SK-N-MC (cell line): ENCODE results near the gene PRKN.

Source experiments
- DNase-seq: peaks from one replicate; pipeline ENCODE4 v3.0.0-alpha.2; 2011; ENCODE audit warnings: low read depth, low spot score
- H3K27ac ChIP-seq: fragments of 200-600 bp; sonication (generic); 2 replicates; pipeline ENCODE4 v1.5.1; 2016; ENCODE audit warnings: mixed run types
- H3K36me3 ChIP-seq: fragments of 200-600 bp; sonication (generic); 2 replicates; pipeline ENCODE4 v1.6.1; 2017; ENCODE audit warnings: antibody characterized with exemption, low read length, mixed read lengths; ENCODE audit not compliant: insufficient read depth
- H3K4me3 ChIP-seq: fragments of 200-600 bp; sonication (generic); 2 replicates; pipeline ENCODE4 v1.5.1; 2016
- H3K9ac ChIP-seq: fragments of 200-600 bp; sonication (generic); 2 replicates; pipeline ENCODE4 v1.8.0; 2017; ENCODE audit warnings: mixed run types, mixed read lengths; ENCODE audit not compliant: insufficient read length
- H3K9me3 ChIP-seq: fragments of 200-600 bp; sonication (generic); 2 replicates; pipeline ENCODE4 v1.6.1; 2017; ENCODE audit warnings: low read depth, mild to moderate bottlenecking, antibody characterized with exemption, low read length, moderate library complexity, mixed read lengths
- EZH2 ChIP-seq: fragments of 200-600 bp; sonication (generic); IDR thresholded peaks from one replicate; pipeline ENCODE4 v1.6.1; 2017; ENCODE audit warnings: antibody characterized with exemption
- FOXP2 ChIP-seq: optimal IDR thresholded peaks from 2 replicates; pipeline ENCODE3; 2011; ENCODE audit warnings: mild to moderate bottlenecking, moderate library complexity; ENCODE audit not compliant: insufficient read depth; ENCODE audit errors: extremely low read length, control extremely low read depth
- POLR2AphosphoS5 ChIP-seq: IDR thresholded peaks from 2 replicates; pipeline ENCODE4 v1.6.1; 2012; ENCODE audit warnings: mild to moderate bottlenecking, low read depth, low read length, borderline replicate concordance

The PRKN gene

DNA sequence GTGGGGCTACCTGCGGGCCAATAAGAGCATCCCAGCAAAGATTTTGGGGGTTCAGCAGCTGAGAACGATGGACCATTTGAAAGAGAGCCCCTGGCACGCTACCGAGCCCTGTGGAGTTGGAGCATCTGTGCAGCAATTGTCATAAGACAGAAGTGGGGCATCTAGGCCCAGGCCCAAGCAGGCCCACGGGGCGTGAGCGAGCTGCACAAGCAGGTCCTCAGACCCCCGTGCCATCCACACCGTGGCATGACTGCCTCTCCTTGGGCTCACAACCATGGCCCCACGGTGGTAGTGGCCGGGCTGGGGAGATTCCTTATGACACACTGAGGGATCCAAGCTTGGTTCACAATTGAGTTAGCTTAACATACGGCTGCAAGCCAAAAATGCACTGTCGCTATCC lies 1350.5 kb downstream of the PRKN start:
- TF ChIP-seq POLR2AphosphoS5, result no peak
- TF ChIP-seq FOXP2, result no peak
- TF ChIP-seq EZH2, result no peak
- Histone ChIP-seq H3K4me3 (no peak overlapping the region), H3K27ac (no peak overlapping the region), H3K9ac (no peak overlapping the region), H3K36me3 (no peaks in the 10 kb centered on the region), H3K9me3 (no peaks in the 10 kb centered on the region)
- DNase-seq, result no peak

DNA sequence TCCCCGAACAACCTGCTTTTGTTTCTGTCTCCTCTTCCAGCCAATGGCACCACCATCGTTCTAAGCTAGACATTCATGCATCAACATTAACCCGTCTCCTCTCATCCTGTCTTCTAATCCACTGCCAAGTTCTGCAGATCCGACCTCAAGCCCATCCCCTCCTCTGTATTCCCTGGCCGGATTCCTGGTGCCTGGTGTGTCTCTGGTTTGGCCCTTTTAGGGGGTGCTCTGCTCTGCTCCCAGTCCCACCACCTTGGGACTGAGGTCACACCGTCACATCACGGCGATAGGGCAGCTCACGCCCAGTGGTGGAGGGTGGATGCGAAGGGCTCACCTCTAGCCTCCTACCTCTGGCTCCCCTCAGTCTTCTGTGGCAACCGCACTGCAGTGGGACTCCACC lies 1351.2 kb downstream of the PRKN start:
- TF ChIP-seq POLR2AphosphoS5, result no peak
- TF ChIP-seq EZH2, result no peak
- no peak for TF ChIP-seq FOXP2
- no peaks in the 10 kb centered on the region for H3K9me3 ChIP-seq
- H3K36me3 ChIP-seq, result no peaks in the 10 kb centered on the region
- H3K9ac ChIP-seq, result no peak overlapping the region
- H3K4me3 ChIP-seq, result no peak overlapping the region
- no peak for DNase-seq
- no peak overlapping the region for H3K27ac ChIP-seq

DNA sequence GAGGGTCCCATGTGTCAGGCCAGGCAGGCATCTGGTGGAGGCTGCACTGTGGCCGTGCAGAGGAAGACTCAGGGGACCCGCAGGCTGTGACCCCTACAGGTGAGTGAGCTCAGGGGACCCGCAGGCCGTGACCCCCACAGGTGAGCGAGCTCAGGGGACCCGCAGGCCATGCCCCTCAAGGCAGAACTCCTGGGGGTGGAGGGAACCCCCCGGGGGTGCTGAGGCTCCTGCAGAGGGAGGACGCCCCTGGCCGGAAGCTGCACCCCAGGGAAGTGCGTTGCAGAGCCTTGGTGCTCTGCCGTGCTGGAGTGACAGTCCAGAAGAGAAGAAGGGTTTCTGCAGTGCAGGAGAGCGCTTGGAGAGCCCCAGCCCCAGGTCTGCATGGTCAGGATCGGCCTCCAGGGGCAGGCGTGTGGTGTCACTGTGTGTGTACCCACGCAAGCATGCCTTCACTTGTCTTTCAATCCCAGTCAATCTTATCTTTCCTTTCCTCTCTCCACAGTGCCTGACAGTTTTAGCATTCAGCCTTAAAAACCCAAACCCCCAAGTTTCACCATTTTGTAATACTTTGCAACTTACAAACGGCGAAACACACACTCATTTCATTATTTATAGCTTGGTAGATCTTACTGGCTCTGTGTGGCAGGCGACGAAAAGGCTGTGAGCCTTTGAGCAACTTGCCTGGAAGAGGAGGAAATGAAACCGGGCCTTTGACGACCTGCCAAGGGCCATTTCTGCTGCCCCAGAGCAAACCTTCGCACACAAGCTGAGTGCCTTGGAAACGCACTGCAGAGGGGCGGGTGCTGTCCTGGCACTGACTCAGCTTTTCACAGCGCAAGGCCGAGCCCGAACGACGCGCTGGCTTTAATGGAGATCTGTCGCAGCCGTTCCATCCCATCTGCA lies 1352.3 kb downstream of the PRKN start:
- Histone ChIP-seq H3K4me3 (no peak overlapping the region), H3K27ac (no peak overlapping the region), H3K36me3 (no peaks in the 10 kb centered on the region), H3K9me3 (no peaks in the 10 kb centered on the region), H3K9ac (no peak overlapping the region)
- no peak for DNase-seq
- TF ChIP-seq FOXP2, result no peak
- TF ChIP-seq POLR2AphosphoS5, result no peak
- no peak for TF ChIP-seq EZH2

DNA sequence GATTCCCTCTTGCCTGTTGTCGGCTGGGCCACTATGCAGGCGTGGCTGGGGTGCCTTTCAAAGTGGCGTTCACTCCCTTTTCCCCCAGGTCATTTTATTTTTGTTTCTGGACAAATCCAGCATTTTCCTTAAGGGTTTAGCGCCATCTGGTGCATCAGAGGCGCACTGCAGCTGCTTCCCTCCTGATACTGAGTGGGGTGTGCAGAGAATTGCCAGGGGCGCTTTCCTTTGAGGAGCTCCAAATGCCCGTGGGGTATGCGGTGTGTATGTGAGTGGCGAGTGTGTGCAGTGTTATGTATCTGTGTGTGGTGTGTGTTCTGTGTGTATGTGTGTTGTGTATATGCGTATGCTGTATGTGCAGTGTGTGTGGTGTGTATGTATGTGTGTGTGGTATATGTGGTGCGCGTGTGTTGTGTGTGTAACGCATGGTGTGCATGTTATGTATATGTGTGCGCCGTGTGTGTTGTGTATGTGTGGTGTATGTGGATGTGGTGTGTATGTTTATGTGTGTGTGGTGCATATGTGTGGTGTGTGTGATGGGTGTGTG lies 1353.6 kb downstream of the PRKN start:
- H3K36me3 ChIP-seq, result no peaks in the 10 kb centered on the region
- no peak overlapping the region for H3K4me3 ChIP-seq
- DNase-seq, result no peak
- H3K27ac ChIP-seq, result no peak overlapping the region
- H3K9me3 ChIP-seq, result no peaks in the 10 kb centered on the region
- H3K9ac ChIP-seq, result no peak overlapping the region
- TF ChIP-seq EZH2, result no peak
- no peak for TF ChIP-seq FOXP2
- no peak for TF ChIP-seq POLR2AphosphoS5

DNA sequence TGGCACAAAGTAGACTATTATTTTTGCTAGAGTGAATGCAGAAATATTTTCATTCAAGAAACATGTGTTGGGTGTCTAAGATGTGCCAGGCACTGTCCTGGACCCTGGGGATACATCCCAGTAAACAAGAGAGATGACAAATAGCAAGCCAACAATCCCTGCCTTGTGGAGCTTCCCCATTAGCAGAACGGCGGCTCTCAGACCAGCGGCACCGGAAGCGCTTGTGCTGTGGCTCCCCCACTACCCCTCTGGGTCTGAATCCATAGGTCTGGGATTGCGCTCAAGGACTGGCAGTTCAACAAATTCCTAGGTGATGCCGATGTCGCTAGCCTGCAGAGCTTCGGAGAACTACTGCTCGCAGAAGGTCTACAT lies 1355.2 kb downstream of the PRKN start:
- no peak for DNase-seq
- TF ChIP-seq POLR2AphosphoS5 (no peak), FOXP2 (no peak), EZH2 (no peak)
- Histone ChIP-seq H3K4me3 (no peak overlapping the region), H3K36me3 (no peaks in the 10 kb centered on the region), H3K9ac (no peak overlapping the region), H3K9me3 (no peaks in the 10 kb centered on the region), H3K27ac (no peak overlapping the region)

DNA sequence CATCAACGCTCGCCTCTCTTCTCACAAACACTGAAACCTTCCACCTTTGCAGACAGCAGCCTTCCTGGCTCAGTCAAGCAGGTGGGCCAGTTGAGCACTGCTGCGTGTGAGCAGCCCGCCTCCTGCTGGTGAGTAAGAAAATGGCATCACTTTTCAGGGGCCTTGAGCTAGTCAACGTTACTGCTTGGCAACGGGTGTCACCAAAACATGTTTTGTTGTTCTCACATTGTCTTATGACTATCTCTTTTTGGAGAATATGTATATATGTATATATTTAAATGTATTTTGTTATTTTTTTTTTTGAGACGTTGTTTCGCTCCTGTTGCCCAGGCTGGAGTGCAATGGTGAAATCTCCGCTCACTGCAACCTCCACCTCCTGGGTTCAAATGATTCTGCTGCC lies 1356.7 kb downstream of the PRKN start:
- Histone ChIP-seq H3K9ac (no peak overlapping the region), H3K9me3 (no peaks in the 10 kb centered on the region), H3K27ac (no peak overlapping the region), H3K4me3 (no peak overlapping the region), H3K36me3 (no peaks in the 10 kb centered on the region)
- no peak for DNase-seq
- TF ChIP-seq EZH2 (no peak), POLR2AphosphoS5 (no peak), FOXP2 (no peak)

DNA sequence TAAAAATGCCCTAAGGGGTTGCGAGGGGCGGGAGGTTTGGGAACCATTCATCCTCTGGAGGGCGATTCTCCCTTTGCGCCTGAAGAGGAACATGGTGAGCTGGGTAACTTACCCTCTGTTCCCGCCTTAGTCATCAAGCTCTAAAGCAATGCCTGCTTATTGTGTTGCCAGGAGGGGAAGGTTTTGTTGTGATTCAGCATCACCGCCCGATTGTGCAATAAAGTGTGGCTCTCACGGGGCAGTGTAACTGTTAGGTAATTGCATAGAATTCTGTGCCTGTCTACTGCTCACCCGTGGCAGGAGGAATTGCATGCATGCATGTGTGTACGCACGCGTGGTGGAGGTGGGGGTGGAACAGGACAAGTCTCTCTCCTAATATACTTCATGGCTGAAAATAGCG lies 1358.2 kb downstream of the PRKN start:
- no peak overlapping the region for H3K9ac ChIP-seq
- DNase-seq, result no peak
- no peak for TF ChIP-seq POLR2AphosphoS5
- no peak for TF ChIP-seq FOXP2
- TF ChIP-seq EZH2, result no peak
- no peak overlapping the region for H3K27ac ChIP-seq
- H3K36me3 ChIP-seq, result no peaks in the 10 kb centered on the region
- no peaks in the 10 kb centered on the region for H3K9me3 ChIP-seq
- H3K4me3 ChIP-seq, result no peak overlapping the region

DNA sequence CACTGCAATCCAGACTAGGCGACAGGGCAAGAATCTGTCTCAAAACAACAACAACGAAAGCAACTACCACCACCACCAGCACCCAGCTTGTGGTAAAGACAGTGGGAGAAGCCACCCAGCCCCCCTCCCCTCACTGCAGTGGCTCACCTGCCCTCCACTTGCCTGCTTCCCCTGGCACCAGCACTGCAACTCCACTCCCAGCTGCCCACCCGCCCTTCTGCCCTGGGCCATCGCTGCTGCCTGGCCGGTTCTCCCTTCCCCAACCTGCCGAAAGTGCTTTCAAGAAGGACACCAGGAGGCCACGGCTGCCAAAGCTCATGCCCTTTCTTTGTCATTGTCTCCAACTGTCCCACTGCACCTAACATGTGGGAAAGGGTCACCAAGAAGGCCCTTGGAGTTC lies 1359.1 kb downstream of the PRKN start:
- H3K9ac ChIP-seq, result no peak overlapping the region
- H3K36me3 ChIP-seq, result no peaks in the 10 kb centered on the region
- TF ChIP-seq FOXP2, result no peak
- DNase-seq, result no peak
- no peak overlapping the region for H3K4me3 ChIP-seq
- no peaks in the 10 kb centered on the region for H3K9me3 ChIP-seq
- no peak overlapping the region for H3K27ac ChIP-seq

DNA sequence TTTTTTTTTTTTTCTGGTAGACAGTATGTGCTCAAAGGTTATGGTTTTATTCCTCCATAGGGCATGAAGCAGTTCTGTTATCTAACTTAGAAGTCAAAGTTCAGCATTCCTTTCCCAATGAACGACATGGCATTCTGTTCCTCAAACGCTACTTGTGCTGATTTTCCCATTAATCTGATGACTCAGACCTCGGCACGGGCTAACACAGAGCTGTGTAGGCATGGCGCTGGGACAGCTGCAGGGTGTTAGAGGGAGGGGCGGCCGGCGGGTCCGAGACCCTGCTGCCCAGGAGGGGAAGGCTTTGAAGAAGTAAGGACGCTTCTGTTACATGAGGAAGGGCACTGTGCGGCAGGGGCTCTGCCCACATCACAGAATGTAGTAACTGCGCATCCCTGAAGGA lies 1360.1 kb downstream of the PRKN start:
- no peak overlapping the region for H3K9ac ChIP-seq
- H3K9me3 ChIP-seq, result no peaks in the 10 kb centered on the region
- no peak for DNase-seq
- TF ChIP-seq FOXP2 (no peak), EZH2 (no peak), POLR2AphosphoS5 (no peak)
- H3K27ac ChIP-seq, result no peak overlapping the region
- H3K36me3 ChIP-seq, result no peaks in the 10 kb centered on the region
- H3K4me3 ChIP-seq, result no peak overlapping the region
